Activated naive CD4-positive, alpha-beta T cell treated with anti-CD3 and anti-CD28 coated beads, Interleukin-2, amount 10 ng/mL, durations not matched to agents 7 days and 5 days (primary cell): ENCODE results near the gene GNG2.

Experiments used
- CTCF ChIA-PET: fragments of 350-600 bp; sonication (Branson Sonifier 250); formaldehyde crosslinking; loops from one replicate; lab custom pipeline; 2021; ENCODE audit warnings: antibody characterized with exemption; lab: Charles Lee
- DNase-seq: peaks from one replicate; pipeline ENCODE4 v3.0.0-alpha.2; 2020
- H3K27ac Mint-ChIP-seq: one replicate; pipeline ENCODE4 v1.8.0; 2021; ENCODE audit warnings: mild to moderate bottlenecking, moderate library complexity, mixed read lengths
- H3K27me3 Mint-ChIP-seq: one replicate; pipeline ENCODE4 v1.8.0; 2021; ENCODE audit warnings: mild to moderate bottlenecking, mixed read lengths
- H3K36me3 Mint-ChIP-seq: one replicate; pipeline ENCODE4 v1.8.0; 2021; ENCODE audit warnings: mixed read lengths
- H3K4me1 Mint-ChIP-seq: one replicate; pipeline ENCODE4 v1.8.0; 2021; ENCODE audit warnings: mixed read lengths
- H3K4me3 Mint-ChIP-seq: one replicate; pipeline ENCODE4 v1.8.0; 2021; ENCODE audit warnings: mild to moderate bottlenecking, moderate library complexity, mixed read lengths
- H3K9me3 Mint-ChIP-seq: one replicate; pipeline ENCODE4 v1.8.0; 2021; ENCODE audit warnings: mixed read lengths

GNG2 gene

DNA sequence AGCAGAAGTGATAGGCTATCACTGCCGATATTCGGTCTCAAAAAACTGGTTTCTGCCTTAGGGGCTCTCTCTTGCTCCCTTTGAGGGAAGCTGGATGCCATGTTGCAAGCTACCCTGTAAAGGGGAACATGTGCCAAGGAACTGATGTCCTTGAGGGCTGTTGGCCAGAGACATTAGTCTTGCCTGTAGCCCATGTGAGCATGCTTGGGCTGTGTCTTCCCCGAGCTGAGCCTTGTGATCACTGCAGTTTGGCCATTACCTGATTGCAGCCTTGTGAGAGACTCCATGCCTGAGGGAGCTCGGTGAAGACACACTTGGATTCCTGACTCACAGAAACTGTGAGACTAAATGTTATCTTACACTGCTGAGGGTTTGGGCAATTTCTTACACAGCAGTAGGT, 147.7 kb downstream of the GNG2 start:
- Mint-ChIP-seq H3K36me3 (peaks cover 66% of the 10 kb centered on the region), H3K27ac (peak overlapping the region; percentile 3), H3K4me3 (no peak overlapping the region), H3K4me1 (no peaks in the 10 kb centered on the region), H3K9me3 (no peaks in the 10 kb centered on the region), H3K27me3 (no peaks in the 10 kb centered on the region)
- CTCF ChIA-PET, result no interaction called here
- DNase-seq, result no peak

GRCh38 chr14:52010173-52010693, 149.8 kb downstream of the GNG2 start:
- H3K4me1 Mint-ChIP-seq, result no peaks in the 10 kb centered on the region
- H3K27ac Mint-ChIP-seq, result no peak overlapping the region
- H3K36me3 Mint-ChIP-seq, result peaks cover 50% of the 10 kb centered on the region
- H3K9me3 Mint-ChIP-seq, result no peaks in the 10 kb centered on the region
- CTCF ChIA-PET, result interaction anchor here (2.4 kb wide), 1 partner anchor 14 kb away, joined by 6 read pairs; no protein-coding TSS in a partner anchor
- no peak overlapping the region for H3K4me3 Mint-ChIP-seq
- peaks cover 7% of the 10 kb centered on the region for H3K27me3 Mint-ChIP-seq
- no peak for DNase-seq

DNA sequence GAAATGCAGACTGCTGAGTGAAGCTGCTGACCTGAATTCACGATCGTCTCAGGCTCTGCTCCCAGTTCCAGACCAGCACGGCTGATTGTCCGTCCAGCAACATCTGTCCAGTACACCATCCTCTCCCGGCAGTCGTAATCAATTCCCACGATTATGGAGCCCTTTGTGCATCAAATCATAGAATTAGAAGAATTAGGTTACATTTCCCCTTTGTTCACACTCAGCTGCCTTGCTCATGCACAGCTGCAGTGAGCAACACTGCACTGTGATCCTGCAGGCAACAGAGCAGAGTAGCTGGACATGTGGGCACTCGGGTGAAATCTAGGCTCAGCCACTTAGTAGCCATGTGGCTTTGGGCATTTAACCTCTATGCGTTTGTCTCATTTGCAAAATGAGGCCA, 151.1 kb downstream of the GNG2 start:
- Mint-ChIP-seq H3K27ac (no peak overlapping the region), H3K36me3 (peaks cover 37% of the 10 kb centered on the region), H3K9me3 (no peaks in the 10 kb centered on the region), H3K4me3 (no peak overlapping the region), H3K27me3 (peaks cover 12% of the 10 kb centered on the region), H3K4me1 (no peaks in the 10 kb centered on the region)
- no peak for DNase-seq
- CTCF ChIA-PET, result interaction anchor here (0.8 kb wide), 1 partner anchor 12 kb away, joined by 3 read pairs; no protein-coding TSS in a partner anchor

- Mint-ChIP-seq H3K9me3 (no peaks in the 10 kb centered on the region), H3K27me3 (peaks cover 19% of the 10 kb centered on the region), H3K4me1 (no peaks in the 10 kb centered on the region), H3K27ac (no peak overlapping the region), H3K36me3 (peaks cover 32% of the 10 kb centered on the region), H3K4me3 (no peak overlapping the region)
- no peak for DNase-seq
- CTCF ChIA-PET, result no interaction called here
Measured at GRCh38 chr14:52012635-52013034, 152.2 kb downstream of the GNG2 start.

DNA sequence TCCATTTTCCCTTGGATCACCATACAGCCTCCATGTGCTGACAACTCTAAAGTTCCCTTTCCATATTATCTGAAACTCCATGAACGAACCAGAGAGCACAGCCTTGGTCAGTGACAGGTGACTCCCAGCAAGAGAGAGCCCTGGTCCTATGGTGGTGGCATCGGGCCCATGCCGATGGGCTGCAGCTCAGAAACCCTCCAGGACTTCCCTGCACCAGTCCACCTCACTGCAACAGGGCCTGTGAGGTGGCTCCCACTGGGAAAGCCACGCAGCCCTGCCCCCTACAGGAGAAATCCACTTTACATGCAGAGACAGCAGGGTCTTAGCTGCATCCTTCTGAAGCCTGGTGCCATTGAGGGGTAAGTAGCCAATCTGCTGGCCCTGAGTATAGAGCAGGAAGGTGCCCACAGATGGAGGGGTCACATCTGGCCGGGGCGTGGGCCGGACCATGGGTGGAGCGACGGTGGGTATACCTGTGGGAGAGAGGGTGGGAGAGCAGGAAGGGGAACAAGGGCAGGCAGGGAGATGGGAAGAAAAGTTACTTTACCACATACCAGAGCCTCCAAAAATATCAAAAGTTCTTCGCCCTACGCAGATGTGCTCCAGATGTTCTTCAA, 153.7 kb downstream of the GNG2 start:
- H3K36me3 Mint-ChIP-seq, result peaks cover 19% of the 10 kb centered on the region
- CTCF ChIA-PET, result no interaction called here
- H3K27ac Mint-ChIP-seq, result no peak overlapping the region
- H3K4me3 Mint-ChIP-seq, result no peak overlapping the region
- H3K9me3 Mint-ChIP-seq, result no peaks in the 10 kb centered on the region
- peaks cover 4% of the 10 kb centered on the region for H3K4me1 Mint-ChIP-seq
- peak; percentile 29 for DNase-seq
- peaks cover 23% of the 10 kb centered on the region for H3K27me3 Mint-ChIP-seq

GRCh38 chr14:52014601-52015267, 154.3 kb downstream of the GNG2 start:
- Mint-ChIP-seq H3K4me3 (no peak overlapping the region), H3K27me3 (peaks cover 23% of the 10 kb centered on the region), H3K36me3 (peaks cover 18% of the 10 kb centered on the region), H3K27ac (no peak overlapping the region), H3K9me3 (no peaks in the 10 kb centered on the region), H3K4me1 (peaks cover 7% of the 10 kb centered on the region)
- CTCF ChIA-PET, result no interaction called here
- no peak for DNase-seq

- CTCF ChIA-PET, result interaction anchor here (0.7 to 1.9 kb wide), 3 partner anchors 10 to 115 kb away, joined by 3 to 8 read pairs (median 5); no protein-coding TSS in a partner anchor
Measured at GRCh38 chr14:52015411-52016030, 155.1 kb downstream of the GNG2 start.

DNA sequence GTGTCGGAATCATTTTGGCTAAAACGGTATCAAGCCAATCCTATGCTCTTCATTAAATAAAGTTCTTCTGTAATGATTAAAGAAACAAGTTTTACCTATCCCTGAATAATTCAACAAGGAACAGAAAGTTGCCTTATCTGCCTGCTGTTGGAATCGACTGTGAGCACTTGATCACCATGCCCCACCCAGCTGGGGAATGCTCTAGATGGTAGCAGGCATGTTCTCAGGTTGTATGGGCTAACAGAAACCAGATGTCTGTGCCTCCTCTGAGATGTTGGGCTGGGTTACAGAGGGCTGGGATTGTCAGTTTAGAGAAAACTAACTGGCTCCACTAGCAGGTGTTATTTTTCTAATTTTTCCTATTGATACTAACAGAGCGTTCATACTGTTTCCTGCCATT, 157.8 kb downstream of the GNG2 start:
- no peak for DNase-seq
- peaks cover 5% of the 10 kb centered on the region for H3K9me3 Mint-ChIP-seq
- CTCF ChIA-PET, result no interaction called here
- H3K27ac Mint-ChIP-seq, result no peak overlapping the region
- peaks cover 41% of the 10 kb centered on the region for H3K4me1 Mint-ChIP-seq
- peaks cover 5% of the 10 kb centered on the region for H3K36me3 Mint-ChIP-seq
- no peak overlapping the region for H3K4me3 Mint-ChIP-seq
- peaks cover 23% of the 10 kb centered on the region for H3K27me3 Mint-ChIP-seq

More at GRCh38 chr14:52015411-52016030, 155.1 kb downstream of the GNG2 start:
- Mint-ChIP-seq H3K4me1 (peaks cover 15% of the 10 kb centered on the region), H3K36me3 (peaks cover 15% of the 10 kb centered on the region), H3K27me3 (peaks cover 23% of the 10 kb centered on the region), H3K4me3 (no peak overlapping the region), H3K27ac (no peak overlapping the region), H3K9me3 (no peaks in the 10 kb centered on the region)
- DNase-seq, result no peak

- Mint-ChIP-seq H3K27me3 (peaks cover 26% of the 10 kb centered on the region), H3K9me3 (peaks cover 10% of the 10 kb centered on the region), H3K4me3 (no peak overlapping the region), H3K36me3 (peaks cover 7% of the 10 kb centered on the region), H3K27ac (no peak overlapping the region), H3K4me1 (peaks cover 47% of the 10 kb centered on the region)
- no peak for DNase-seq
- CTCF ChIA-PET, result interaction anchor here (0.8 kb wide), 1 partner anchor 23 kb away, joined by 4 read pairs; no protein-coding TSS in a partner anchor
Measured at GRCh38 chr14:52018970-52019369, 158.6 kb downstream of the GNG2 start.
